Stomach (tissue), 4 donors: ENCODE results near the gene TAF11.

ENCODE experiments used
- POLR2A ChIP-seq, 4 donors: fragments of 450-650 bp; IDR thresholded peaks; one replicate each; pipeline ENCODE4 v1.6.1; 2016; ENCODE audit warnings: antibody characterized with exemption in 4 of 4, control low read depth in 2 of 4, mild to moderate bottlenecking in 1 of 4, moderate library complexity in 1 of 4
- POLR2AphosphoS5 ChIP-seq, 3 donors: sonication (generic); formaldehyde crosslinking; IDR thresholded peaks; one replicate each; pipeline ENCODE4 v1.6.1; 2016; ENCODE audit warnings: antibody characterized with exemption in 3 of 3
- TF ChIP-seq, protein P1 (sequence below), 7 experiments: fragments of 450-650 bp in 4 of 7; fragments of 200-600 bp in 3 of 7; sonication (generic) in 3 of 7; IDR thresholded peaks; one replicate each; pipeline ENCODE4 v1.5.1; 2016 to 2019; ENCODE audit warnings: antibody characterized with exemption in 7 of 7, control low read depth in 2 of 7, mild to moderate bottlenecking in 1 of 7

DNA sequence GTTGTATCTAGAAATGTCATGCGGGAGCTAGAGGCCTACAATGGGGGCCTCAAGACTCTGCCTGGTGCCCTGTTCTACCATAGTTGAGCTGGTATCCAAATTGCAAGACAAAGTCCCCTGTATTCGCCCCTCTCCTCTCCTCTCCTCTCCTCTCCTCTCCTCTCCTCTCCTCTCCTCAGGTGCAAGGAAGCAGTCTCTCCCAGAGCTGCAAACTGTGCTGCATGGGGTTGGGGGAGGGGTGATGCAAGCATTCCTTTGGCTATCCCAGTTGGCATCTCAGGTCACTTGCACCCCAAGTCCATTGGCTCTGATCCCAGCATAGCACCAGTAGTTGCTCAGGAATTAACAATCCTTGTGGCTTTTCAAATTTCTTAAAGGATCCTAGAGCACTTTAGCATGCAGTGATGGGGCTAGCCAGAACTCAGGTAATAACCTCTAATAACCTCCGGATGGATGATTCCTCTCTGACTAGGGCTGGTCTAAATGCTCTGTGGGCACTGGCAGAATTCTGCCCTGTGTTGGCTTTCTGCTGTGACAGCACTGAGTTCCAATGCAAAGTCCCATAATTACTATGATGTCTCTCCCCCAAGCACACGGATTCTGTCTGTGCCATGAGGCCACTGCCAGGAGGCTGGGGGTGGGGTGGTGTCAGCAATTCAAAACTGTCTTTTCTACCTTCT, 35.3 kb downstream of the TAF11 start:
- TF ChIP-seq, protein P1, sequence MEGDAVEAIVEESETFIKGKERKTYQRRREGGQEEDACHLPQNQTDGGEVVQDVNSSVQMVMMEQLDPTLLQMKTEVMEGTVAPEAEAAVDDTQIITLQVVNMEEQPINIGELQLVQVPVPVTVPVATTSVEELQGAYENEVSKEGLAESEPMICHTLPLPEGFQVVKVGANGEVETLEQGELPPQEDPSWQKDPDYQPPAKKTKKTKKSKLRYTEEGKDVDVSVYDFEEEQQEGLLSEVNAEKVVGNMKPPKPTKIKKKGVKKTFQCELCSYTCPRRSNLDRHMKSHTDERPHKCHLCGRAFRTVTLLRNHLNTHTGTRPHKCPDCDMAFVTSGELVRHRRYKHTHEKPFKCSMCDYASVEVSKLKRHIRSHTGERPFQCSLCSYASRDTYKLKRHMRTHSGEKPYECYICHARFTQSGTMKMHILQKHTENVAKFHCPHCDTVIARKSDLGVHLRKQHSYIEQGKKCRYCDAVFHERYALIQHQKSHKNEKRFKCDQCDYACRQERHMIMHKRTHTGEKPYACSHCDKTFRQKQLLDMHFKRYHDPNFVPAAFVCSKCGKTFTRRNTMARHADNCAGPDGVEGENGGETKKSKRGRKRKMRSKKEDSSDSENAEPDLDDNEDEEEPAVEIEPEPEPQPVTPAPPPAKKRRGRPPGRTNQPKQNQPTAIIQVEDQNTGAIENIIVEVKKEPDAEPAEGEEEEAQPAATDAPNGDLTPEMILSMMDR (IDR thresholded peaks at IDR 0.05) = no peak
- TF ChIP-seq POLR2AphosphoS5 (IDR thresholded peaks at IDR 0.05) (no peak), POLR2A (IDR thresholded peaks at IDR 0.05) (no peak)
